HG03135 (cell line): ENCODE results near the gene ZMYM4.
"Not testable (repeated sequence)": the region's sequence is repeated elsewhere in the genome, so short reads cannot be mapped to it uniquely, and the experiment has no call there.

Experiments used
- ATAC-seq: cut with Tn5 transposase; IDR thresholded peaks from one replicate; pipeline ENCODE4 v1.9.1; 2021; ENCODE audit warnings: mild to moderate bottlenecking, moderate library complexity; ENCODE audit not compliant: unreplicated experiment

Gene ZMYM4

GRCh38 chr1:35320937-35321336, 52.4 kb downstream of the ZMYM4 start:
- no peak for ATAC-seq

GRCh38 chr1:35324486-35324885, 56.0 kb downstream of the ZMYM4 start:
- no peak for ATAC-seq

- no peak for ATAC-seq
These were observed 57.8 kb downstream of the ZMYM4 start for GRCh38 chr1:35326246-35326866.

GRCh38 chr1:35331618-35332017, 63.1 kb downstream of the ZMYM4 start:
- not testable (repeated sequence) for ATAC-seq

- ATAC-seq, result no peak
These were observed 66.0 kb downstream of the ZMYM4 start for GRCh38 chr1:35334485-35334884.

- ATAC-seq, result no peak
These were observed 72.0 kb downstream of the ZMYM4 start for GRCh38 chr1:35340519-35340918.

- no peak for ATAC-seq
These were observed 77.0 kb downstream of the ZMYM4 start for GRCh38 chr1:35345439-35345981.

GRCh38 chr1:35350872-35351271, 82.4 kb downstream of the ZMYM4 start:
- ATAC-seq, result no peak

GRCh38 chr1:35359995-35360394, 91.5 kb downstream of the ZMYM4 start:
- no peak for ATAC-seq

GRCh38 chr1:35361638-35362037, 93.1 kb downstream of the ZMYM4 start:
- no peak for ATAC-seq

GRCh38 chr1:35364741-35365140, 96.2 kb downstream of the ZMYM4 start:
- no peak for ATAC-seq

GRCh38 chr1:35367914-35368313, 99.4 kb downstream of the ZMYM4 start:
- ATAC-seq, result no peak

- no peak for ATAC-seq
These were observed 101.6 kb downstream of the ZMYM4 start for GRCh38 chr1:35369922-35370671.

GRCh38 chr1:35371506-35371905, 103.0 kb downstream of the ZMYM4 start:
- no peak for ATAC-seq

GRCh38 chr1:35377555-35377954, 109.0 kb downstream of the ZMYM4 start:
- ATAC-seq, result no peak

- ATAC-seq, result no peak
These were observed 111.0 kb downstream of the ZMYM4 start for GRCh38 chr1:35379317-35380000.

- not testable (repeated sequence) for ATAC-seq
These were observed 111.6 kb downstream of the ZMYM4 start for GRCh38 chr1:35380111-35380510.

GRCh38 chr1:35382107-35382506, 113.6 kb downstream of the ZMYM4 start:
- ATAC-seq, result no peak

GRCh38 chr1:35386290-35386689, 117.8 kb downstream of the ZMYM4 start:
- no peak for ATAC-seq

GRCh38 chr1:35386959-35387358, 118.5 kb downstream of the ZMYM4 start:
- ATAC-seq, result no peak

GRCh38 chr1:35390600-35391494, 122.3 kb downstream of the ZMYM4 start:
- ATAC-seq, result no peak
